IMR-90 (cell line): ENCODE data around the gene DPF3.

Experiments used
- BHLHE40 ChIP-seq: fragments of 150-350 bp; IDR thresholded peaks from 2 replicates; pipeline ENCODE4 v1.6.1; 2016; ENCODE audit warnings: mild to moderate bottlenecking, low read depth, low read length
- CEBPB ChIP-seq: IDR thresholded peaks from 2 replicates; pipeline ENCODE4 v1.6.1; 2012; ENCODE audit warnings: low read depth, low read length, improper control_type of control experiment
- CHD1 ChIP-seq: IDR thresholded peaks from 2 replicates; pipeline ENCODE4 v1.6.1; 2012; ENCODE audit warnings: low read depth, low read length, improper control_type of control experiment
- FOS ChIP-seq: fragments of 150-350 bp; IDR thresholded peaks from 2 replicates; pipeline ENCODE4 v1.6.1; 2016; ENCODE audit warnings: low read depth, low read length
- MAFK ChIP-seq: IDR thresholded peaks from 2 replicates; pipeline ENCODE4 v1.6.1; 2012; ENCODE audit warnings: low read depth, low read length, improper control_type of control experiment
- POLR2A ChIP-seq: IDR thresholded peaks from 2 replicates; pipeline ENCODE4 v1.6.1; 2012; ENCODE audit warnings: mild to moderate bottlenecking, low read depth, low read length
- RAD21 ChIP-seq: IDR thresholded peaks from 2 replicates; pipeline ENCODE4 v1.6.1; 2012; ENCODE audit warnings: low read length, improper control_type of control experiment
- TF ChIP-seq, protein P1 (sequence below): conservative IDR thresholded peaks from 2 replicates; pipeline ENCODE4 v1.5.1; 2012; ENCODE audit warnings: mild to moderate bottlenecking, low read depth, low read length, improper control_type of control experiment
- TF ChIP-seq, protein P2 (sequence below): fragments of 150-350 bp; IDR thresholded peaks from 2 replicates; pipeline ENCODE4 v1.6.1; 2017; ENCODE audit warnings: mild to moderate bottlenecking, antibody characterized with exemption, low read length, low read depth
- TF ChIP-seq, protein P3 (sequence below): fragments of 150-350 bp; IDR thresholded peaks from 2 replicates; pipeline ENCODE4 v1.6.1; 2016; ENCODE audit warnings: low read depth, mild to moderate bottlenecking, low read length, moderate library complexity, borderline replicate concordance

- TF ChIP-seq, protein P1, sequence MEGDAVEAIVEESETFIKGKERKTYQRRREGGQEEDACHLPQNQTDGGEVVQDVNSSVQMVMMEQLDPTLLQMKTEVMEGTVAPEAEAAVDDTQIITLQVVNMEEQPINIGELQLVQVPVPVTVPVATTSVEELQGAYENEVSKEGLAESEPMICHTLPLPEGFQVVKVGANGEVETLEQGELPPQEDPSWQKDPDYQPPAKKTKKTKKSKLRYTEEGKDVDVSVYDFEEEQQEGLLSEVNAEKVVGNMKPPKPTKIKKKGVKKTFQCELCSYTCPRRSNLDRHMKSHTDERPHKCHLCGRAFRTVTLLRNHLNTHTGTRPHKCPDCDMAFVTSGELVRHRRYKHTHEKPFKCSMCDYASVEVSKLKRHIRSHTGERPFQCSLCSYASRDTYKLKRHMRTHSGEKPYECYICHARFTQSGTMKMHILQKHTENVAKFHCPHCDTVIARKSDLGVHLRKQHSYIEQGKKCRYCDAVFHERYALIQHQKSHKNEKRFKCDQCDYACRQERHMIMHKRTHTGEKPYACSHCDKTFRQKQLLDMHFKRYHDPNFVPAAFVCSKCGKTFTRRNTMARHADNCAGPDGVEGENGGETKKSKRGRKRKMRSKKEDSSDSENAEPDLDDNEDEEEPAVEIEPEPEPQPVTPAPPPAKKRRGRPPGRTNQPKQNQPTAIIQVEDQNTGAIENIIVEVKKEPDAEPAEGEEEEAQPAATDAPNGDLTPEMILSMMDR, result no peak
- TF ChIP-seq BHLHE40, result no peak
- TF ChIP-seq, protein P2, sequence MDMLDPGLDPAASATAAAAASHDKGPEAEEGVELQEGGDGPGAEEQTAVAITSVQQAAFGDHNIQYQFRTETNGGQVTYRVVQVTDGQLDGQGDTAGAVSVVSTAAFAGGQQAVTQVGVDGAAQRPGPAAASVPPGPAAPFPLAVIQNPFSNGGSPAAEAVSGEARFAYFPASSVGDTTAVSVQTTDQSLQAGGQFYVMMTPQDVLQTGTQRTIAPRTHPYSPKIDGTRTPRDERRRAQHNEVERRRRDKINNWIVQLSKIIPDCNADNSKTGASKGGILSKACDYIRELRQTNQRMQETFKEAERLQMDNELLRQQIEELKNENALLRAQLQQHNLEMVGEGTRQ, result no peak
- no peak for TF ChIP-seq POLR2A
- TF ChIP-seq MAFK, result no peak
- TF ChIP-seq FOS, result no peak
- TF ChIP-seq CEBPB, result no peak
- TF ChIP-seq, protein P3, sequence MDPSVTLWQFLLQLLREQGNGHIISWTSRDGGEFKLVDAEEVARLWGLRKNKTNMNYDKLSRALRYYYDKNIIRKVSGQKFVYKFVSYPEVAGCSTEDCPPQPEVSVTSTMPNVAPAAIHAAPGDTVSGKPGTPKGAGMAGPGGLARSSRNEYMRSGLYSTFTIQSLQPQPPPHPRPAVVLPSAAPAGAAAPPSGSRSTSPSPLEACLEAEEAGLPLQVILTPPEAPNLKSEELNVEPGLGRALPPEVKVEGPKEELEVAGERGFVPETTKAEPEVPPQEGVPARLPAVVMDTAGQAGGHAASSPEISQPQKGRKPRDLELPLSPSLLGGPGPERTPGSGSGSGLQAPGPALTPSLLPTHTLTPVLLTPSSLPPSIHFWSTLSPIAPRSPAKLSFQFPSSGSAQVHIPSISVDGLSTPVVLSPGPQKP, result no peak
- TF ChIP-seq RAD21, result no peak
- TF ChIP-seq CHD1, result no peak
These were observed 22.3 kb upstream of the DPF3 start for GRCh38 chr14:72916174-72916573.
